Hypothalamus (tissue), 51 donors: Measurements from ENCODE around the gene MLNR.

Experiments
- DNase-seq, 51 donors: peaks; one replicate each; lab custom pipeline; 2025; lab: John Stamatoyannopoulos, UW

MLNR gene

DNA sequence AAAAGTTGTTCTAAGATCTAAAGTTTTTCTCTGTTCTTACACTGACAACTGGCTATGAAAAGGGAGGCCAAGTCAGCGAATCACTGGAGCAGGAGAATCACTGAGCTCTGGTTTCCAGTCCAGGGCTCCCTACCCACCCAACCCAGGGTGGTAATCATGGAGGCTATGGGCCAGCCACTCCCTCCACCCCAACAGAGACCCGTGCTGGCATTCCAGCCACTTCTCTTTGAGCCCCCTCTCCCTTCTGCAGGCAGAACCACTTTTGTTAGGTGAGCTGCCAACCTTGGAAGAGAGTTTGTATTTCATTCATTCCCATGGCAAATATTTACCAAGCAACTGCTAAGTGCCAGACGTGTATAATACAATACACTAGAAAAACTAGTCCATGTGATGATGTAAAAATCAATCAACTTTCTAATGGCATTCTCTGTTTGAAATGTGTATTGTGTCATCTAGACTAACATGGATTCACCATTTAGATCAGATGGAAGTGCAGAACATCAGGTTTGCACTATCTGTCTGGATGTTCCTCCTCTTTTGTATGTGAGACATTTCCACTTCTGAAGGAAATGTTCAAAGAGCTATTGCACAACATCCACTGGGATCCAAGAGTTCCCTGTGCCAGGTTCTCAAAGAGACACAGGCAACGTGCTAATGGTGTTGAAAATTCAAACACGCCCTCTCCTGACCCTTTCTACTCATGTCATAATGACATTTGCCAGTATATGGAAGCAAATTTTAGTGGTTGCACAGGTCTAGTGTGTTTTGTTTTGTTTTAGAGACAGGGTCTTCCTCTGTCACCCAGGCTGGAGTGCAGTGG is 5.3 kb downstream of the MLNR start:
- no peak for DNase-seq

DNA sequence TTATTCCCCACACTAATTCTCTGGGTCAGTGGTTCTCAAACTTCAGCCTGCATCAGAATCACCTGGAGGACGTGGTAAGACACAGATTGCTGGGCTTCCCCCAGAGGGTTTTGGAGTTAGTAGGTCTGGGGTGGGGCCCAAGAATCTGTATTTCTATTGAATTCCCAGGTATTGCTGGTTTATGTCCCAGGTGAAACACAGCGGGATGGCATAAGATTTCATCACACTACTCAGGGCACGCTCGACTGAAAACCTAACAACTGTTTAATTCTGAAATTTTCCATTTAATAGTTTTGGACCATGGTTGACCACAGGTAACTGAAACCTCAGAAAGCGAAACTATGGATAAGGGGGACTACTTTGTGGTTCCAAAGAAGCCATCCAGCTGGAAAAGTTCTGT is 6.5 kb downstream of the MLNR start:
- no peak for DNase-seq

DNA sequence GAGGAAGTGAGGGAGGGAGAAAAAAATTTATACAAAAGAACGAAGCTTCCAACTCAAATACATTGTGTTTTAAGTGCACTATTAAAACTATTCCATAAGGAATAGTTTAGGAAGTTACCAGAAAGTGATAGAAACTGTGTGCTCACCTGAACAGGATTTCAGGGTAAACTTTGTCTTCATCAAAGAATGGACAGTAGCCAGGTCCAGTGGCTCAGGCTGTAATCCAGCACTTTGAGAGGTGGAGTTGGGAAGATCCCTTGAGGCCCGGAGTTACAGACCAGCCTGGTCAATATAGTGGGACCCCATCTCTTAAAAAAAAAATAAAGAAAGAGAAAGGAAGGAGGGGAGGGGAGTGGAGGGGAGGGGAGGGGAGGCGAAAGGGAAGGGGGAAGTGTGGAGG is 14.6 kb downstream of the MLNR start:
- no peak for DNase-seq

GRCh38 chr13:49235856-49236431 is 15.8 kb downstream of the MLNR start:
- DNase-seq: no peak

DNA sequence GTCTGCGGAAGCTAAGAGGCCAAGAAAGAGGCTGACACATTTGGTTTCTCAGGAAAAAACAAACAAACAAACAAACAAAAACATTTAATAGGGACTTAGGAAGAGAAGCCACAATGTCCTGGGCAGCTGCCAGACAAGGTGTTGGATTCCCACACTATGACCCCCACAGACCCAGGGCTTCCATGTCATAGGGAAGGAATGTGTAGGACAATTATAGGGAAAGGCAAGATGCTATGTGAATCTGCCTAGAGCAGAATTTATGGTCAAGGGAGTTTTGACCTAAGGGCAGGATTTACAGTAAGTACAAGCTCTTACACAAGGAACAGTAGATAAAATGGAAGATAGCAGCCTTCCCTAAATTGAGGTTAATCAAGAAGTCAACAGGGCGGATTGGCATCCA is 18.5 kb downstream of the MLNR start:
- DNase-seq: no peak

DNA sequence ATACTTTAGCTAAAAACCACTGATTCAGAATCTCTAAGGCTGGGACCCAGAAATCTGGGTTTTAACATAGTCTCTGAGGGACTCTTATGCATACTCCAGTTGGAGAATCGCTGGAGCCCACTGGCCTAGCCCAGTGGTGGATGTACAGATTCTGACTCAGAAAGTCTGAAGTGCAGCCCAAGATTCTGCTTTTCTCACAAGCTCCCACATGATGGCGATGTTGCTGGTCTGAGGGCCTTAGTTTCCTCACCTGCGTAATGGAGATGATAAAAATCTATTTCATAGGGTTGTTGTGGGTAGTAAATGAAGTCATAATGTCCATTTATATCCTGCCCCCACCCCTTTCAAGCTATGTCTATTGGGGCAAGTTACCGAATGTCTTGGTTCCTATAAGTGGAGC is 19.9 kb downstream of the MLNR start:
- no peak for DNase-seq

DNA sequence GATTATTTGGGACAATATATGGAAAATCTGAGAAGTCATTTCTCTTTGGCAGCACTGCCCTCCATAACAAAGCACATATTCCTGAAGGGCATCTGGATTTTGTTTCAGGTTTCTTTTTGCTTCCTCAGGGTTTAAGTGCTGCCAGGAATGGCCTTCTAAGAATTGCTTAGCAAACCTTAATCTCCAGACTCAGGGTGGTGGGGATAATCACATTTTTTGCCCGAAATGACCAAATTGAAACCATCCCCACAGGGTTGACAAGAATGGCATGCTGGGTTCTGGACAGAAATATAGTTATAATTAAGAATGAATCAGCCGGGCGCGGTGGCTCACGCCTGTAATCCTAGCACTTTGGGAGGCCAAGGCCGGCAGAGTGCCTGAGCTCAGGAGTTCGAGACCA is 21.2 kb downstream of the MLNR start:
- no peak for DNase-seq

GRCh38 chr13:49245101-49245500 is 25.0 kb downstream of the MLNR start:
- DNase-seq: no peak

GRCh38 chr13:49246850-49247642 is 26.9 kb downstream of the MLNR start:
- peak in 1 of 51 donors; percentile 46 for DNase-seq

DNA sequence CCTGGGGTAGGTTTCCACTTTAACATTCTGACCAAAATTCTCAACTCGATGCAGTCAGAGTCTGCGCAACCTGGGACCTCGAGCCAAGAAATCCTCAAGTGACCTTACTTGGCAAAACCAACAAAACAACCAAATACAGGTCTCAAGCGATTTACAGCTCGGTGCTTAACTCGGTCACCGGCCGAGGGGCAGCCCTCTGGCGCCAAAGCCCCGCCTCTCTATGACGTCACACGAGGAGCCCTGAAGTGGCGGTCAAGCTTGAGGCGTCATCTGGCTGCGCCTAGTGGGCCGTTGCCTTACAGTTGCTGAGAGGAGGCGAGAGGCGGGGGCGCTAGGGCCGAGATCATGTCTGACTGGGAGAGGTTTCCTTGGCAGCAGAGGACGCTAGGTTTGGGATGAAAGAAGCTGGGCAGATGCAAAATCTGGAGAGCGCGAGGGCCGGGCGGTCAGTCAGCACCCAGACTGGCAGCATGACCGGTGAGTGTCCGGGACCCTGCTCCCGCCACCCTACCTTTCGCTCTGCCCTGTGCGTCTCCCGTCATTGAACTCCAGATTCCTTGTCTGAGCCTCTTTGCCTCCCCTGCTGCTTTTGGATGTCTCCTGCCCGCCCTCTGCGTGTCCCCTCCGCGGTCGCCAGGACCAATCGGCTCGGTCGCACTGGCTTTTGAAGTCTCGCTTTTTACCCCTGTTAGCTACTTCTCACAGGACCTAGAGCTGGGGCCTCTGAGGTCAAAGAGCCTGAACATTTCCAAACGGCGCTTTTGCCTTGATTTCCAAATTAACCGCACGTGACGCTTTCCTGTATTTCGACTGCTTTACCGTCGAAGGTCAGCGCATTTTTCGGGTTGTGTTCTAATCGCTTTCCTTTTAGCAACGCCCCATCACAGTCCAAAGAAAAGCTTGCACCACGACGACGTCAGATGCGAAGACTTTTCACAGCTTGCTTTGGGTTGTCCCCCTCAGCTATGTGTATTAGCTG is 27.8 kb downstream of the MLNR start, which contains the start of gene CDADC1:
Gene CDADC1 (plus strand): TSS at position 283 of the 979 bp plus-strand sequence. CDS start 113 bp downstream, at position 396.
- peak; percentile 52 to 97 (median 92) for DNase-seq

DNA sequence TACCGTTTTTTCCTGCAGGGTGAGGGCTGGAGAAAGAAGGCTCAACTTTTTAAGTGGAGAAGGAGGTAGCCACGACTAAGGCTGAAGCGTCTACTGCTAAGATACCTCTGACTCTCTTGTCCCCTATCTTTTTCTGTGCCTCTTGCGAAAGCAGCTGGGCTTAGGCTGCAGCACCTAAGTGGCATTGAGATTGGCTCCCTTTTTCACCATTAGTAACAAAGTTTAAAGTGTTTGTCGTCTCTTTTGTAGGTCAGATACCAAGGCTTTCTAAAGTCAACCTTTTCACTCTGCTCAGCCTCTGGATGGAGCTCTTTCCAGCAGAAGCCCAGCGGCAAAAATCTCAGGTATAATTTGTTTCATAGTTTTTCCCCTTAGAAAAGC is 28.5 kb downstream of the MLNR start:
- DNase-seq: peak in 4 of 51 donors; percentile 30 to 62 (median 34)

GRCh38 chr13:49251326-49251725 is 31.2 kb downstream of the MLNR start:
- no peak for DNase-seq

GRCh38 chr13:49253310-49253709 is 33.2 kb downstream of the MLNR start:
- no peak for DNase-seq

DNA sequence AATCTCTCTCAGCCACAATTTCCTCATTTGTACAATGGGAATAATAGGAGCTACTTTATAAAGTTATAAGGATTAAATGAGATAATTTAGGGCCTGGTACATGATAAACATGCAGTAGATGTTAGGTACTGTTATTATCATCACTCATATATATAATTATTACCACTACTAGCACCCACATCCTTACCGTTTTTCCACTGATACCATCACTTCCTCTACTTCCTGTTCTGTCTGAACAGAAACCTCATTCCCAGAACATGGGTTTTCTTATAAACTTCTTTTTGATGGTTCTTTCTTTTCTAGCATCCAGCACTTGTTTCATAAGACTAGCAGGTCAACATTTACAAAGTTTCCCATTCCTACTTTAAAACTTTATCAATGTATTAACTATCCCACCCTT is 33.9 kb downstream of the MLNR start:
- no peak for DNase-seq

- DNase-seq: no peak
These were observed 36.7 kb downstream of the MLNR start for GRCh38 chr13:49256841-49257240.

- DNase-seq: no peak
These were observed 38.1 kb downstream of the MLNR start for GRCh38 chr13:49258089-49258796.

DNA sequence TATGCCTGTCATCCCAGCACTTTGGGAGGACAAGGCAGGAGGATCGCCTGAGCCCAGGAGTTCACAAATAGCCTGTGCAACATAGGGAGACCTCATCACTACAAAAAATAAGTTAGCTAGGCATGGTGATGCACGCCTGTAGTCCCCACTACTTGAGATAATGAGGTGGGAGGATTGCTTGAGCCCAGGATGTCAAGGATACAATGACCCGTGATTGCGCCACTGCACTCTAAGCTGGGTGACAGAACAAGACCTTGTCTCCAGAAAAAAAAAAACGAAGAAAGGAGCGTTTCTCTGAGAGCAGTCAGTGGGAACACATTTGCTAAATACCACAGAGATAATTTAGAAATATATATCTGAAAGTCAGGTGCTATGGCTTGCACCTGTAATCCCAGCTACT is 39.4 kb downstream of the MLNR start:
- DNase-seq: no peak

DNA sequence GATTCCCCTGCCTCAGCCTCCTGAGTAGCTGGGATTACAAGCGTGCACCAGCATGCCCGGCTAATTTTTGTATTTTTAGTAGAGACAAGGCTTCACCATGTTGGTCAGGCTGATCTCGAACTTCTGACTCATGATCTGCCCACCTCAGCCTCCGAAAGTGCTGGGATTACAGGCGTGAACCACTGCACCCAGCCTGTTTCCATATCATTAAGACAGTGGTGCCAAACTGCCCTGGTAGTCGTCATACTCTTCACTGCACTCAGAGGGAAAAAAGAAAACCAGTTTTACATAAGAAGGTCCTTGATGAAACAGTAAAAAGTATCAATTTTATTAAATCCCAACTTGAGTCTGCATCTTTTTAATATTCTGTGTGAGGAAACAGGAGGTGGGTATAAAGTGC is 42.5 kb downstream of the MLNR start:
- DNase-seq: no peak

GRCh38 chr13:49265822-49266221 is 45.7 kb downstream of the MLNR start:
- DNase-seq: no peak

DNA sequence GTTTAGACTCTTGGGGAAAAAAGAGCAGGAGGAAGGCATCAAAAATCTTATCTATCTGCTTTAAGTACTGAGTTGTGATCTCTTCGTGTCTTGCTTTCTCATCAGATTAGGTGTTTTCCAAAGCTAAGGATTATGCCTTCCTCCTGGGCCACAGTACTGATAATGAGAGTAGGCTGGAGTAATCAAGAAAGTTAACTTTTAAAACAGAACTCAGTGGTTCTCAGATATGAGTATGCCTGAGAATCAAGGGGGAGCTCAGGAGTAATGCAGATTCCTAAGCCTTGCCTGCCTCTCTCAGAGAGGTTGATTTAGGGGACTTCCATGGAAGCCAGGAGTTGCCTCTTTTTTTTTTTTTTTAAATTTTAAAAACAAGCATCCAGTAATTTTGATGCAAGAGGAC is 51.1 kb downstream of the MLNR start:
- no peak for DNase-seq
